Neural progenitor cell (in vitro differentiated cells): ENCODE measurements around the gene TMEM154. TPM values are rescaled to one million over a fixed set of nuclear protein-coding genes. Genes with fewer than 3 reads are reported as not detected.

Experiments used
- DNase-seq: peaks from one replicate; pipeline ENCODE4 v3.0.0-alpha.2; 2016; ENCODE audit warnings: low spot score
- H2AFZ ChIP-seq: fragments of 200-600 bp; sonication (generic); replicated peaks from 2 replicates; pipeline ENCODE4 v1.6.1; 2016; ENCODE audit warnings: antibody characterized with exemption
- H3F3A ChIP-seq: fragments of 200-600 bp; sonication (generic); 2 replicates; pipeline ENCODE4 v1.6.1; 2016; ENCODE audit warnings: antibody characterized with exemption, low read depth
- H3K27ac ChIP-seq: fragments of 200-600 bp; sonication (generic); 2 replicates; pipeline ENCODE4 v1.5.1; 2016; ENCODE audit warnings: mild to moderate bottlenecking
- H3K27me3 ChIP-seq: fragments of 200-600 bp; sonication (generic); 2 replicates; pipeline ENCODE4 v1.6.1; 2016; ENCODE audit warnings: mild to moderate bottlenecking, moderate library complexity
- H3K36me3 ChIP-seq: fragments of 200-600 bp; sonication (generic); 2 replicates; pipeline ENCODE4 v1.5.1; 2016
- H3K4me1 ChIP-seq: fragments of 200-600 bp; sonication (generic); 2 replicates; pipeline ENCODE4 v1.6.1; 2016; ENCODE audit warnings: mixed run types
- H3K4me2 ChIP-seq: fragments of 200-600 bp; sonication (generic); 2 replicates; pipeline ENCODE4 v1.6.1; 2016
- H3K4me3 ChIP-seq: fragments of 200-600 bp; sonication (generic); 2 replicates; pipeline ENCODE4 v1.5.1; 2016
- H3K79me2 ChIP-seq: fragments of 200-600 bp; sonication (generic); 2 replicates; pipeline ENCODE4 v1.6.1; 2016; ENCODE audit warnings: low read depth
- H3K9ac ChIP-seq: fragments of 200-600 bp; sonication (generic); 2 replicates; pipeline ENCODE4 v1.6.1; 2016
- H3K9me3 ChIP-seq: fragments of 200-600 bp; sonication (generic); 2 replicates; pipeline ENCODE4 v1.5.1; 2016; ENCODE audit warnings: low read depth
- H4K20me1 ChIP-seq: fragments of 200-600 bp; sonication (generic); 2 replicates; pipeline ENCODE4 v1.6.1; 2016; ENCODE audit warnings: low read depth
- H3K27ac Mint-ChIP-seq: 3 replicates; pipeline ENCODE4 v1.8.0; 2021; ENCODE audit warnings: mixed read lengths
- H3K27me3 Mint-ChIP-seq: 2 replicates; pipeline ENCODE4 v1.8.0; 2022; ENCODE audit warnings: low read depth, mild to moderate bottlenecking, inconsistent platforms, moderate library complexity, mixed read lengths; ENCODE audit not compliant: insufficient read depth
- H3K36me3 Mint-ChIP-seq: 3 replicates; pipeline ENCODE4 v1.8.0; 2021; ENCODE audit warnings: mixed read lengths
- H3K4me1 Mint-ChIP-seq: 3 replicates; pipeline ENCODE4 v1.8.0; 2021; ENCODE audit warnings: mixed read lengths
- H3K4me3 Mint-ChIP-seq: 3 replicates; pipeline ENCODE4 v1.8.0; 2021; ENCODE audit warnings: mild to moderate bottlenecking, moderate library complexity, mixed read lengths
- H3K9me3 Mint-ChIP-seq: 3 replicates; pipeline ENCODE4 v1.8.0; 2020; ENCODE audit warnings: mixed read lengths
- EZH2 ChIP-seq: fragments of 200-600 bp; sonication (generic); IDR thresholded peaks from 2 replicates; pipeline ENCODE4 v1.6.1; 2017; ENCODE audit warnings: antibody characterized with exemption, mild to moderate bottlenecking, moderate library complexity
- EZH2phosphoT487 ChIP-seq: fragments of 200-600 bp; sonication (generic); IDR thresholded peaks from 2 replicates; pipeline ENCODE4 v1.6.1; 2017; ENCODE audit warnings: antibody characterized with exemption
- total RNA-seq: library from RNA; depleted of rRNA; stranded (reverse); fragments of >200 nt; gene quantifications from 2 replicates; pipeline ENCODE4 v1.2.3, GENCODE V29; 2015; ENCODE audit warnings: low replicate concordance
- TF ChIP-seq, protein P1 (sequence below): fragments of 200-600 bp; sonication (generic); IDR thresholded peaks from 2 replicates; pipeline ENCODE4 v1.5.1; 2017; ENCODE audit warnings: antibody characterized with exemption, mild to moderate bottlenecking

The TMEM154 gene
- total RNA-seq, 1 donor from 2014 or later = 3.0 TPM

DNA sequence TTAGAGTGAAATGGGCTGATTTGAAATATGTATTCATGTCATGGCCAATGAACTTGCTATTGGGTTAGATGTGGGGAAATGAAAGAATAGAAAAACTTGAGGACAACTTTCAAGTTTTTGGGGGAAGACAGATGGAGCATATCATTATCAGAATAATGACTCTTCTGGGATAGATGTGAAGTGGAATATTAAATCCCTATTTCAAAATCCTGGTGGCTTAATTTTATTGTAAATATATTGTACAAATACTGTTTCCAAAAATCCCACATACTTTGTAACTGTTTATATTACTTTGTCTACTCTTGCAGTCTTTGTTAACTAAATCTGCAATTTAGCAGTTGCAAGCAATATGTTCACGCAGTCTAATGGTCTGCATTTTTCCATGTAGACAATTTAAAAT lies 108.0 kb downstream of the TMEM154 start:
- Histone ChIP-seq H3K79me2 (no peaks in the 10 kb centered on the region), H3K4me2 (no peak overlapping the region), H3K27ac (no peak overlapping the region), H3K36me3 (no peaks in the 10 kb centered on the region), H2AFZ (no peak overlapping the region), H3K9me3 (no peaks in the 10 kb centered on the region), H3K4me3 (no peak overlapping the region), H3K4me1 (no peaks in the 10 kb centered on the region), H3F3A (no peaks in the 10 kb centered on the region), H3K27me3 (no peaks in the 10 kb centered on the region), H3K9ac (no peak overlapping the region), H4K20me1 (no peaks in the 10 kb centered on the region)
- TF ChIP-seq EZH2phosphoT487 (no peak), EZH2 (no peak)
- TF ChIP-seq, protein P1, sequence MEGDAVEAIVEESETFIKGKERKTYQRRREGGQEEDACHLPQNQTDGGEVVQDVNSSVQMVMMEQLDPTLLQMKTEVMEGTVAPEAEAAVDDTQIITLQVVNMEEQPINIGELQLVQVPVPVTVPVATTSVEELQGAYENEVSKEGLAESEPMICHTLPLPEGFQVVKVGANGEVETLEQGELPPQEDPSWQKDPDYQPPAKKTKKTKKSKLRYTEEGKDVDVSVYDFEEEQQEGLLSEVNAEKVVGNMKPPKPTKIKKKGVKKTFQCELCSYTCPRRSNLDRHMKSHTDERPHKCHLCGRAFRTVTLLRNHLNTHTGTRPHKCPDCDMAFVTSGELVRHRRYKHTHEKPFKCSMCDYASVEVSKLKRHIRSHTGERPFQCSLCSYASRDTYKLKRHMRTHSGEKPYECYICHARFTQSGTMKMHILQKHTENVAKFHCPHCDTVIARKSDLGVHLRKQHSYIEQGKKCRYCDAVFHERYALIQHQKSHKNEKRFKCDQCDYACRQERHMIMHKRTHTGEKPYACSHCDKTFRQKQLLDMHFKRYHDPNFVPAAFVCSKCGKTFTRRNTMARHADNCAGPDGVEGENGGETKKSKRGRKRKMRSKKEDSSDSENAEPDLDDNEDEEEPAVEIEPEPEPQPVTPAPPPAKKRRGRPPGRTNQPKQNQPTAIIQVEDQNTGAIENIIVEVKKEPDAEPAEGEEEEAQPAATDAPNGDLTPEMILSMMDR = no peak
- Mint-ChIP-seq H3K9me3 (no peaks in the 10 kb centered on the region), H3K27ac (no peak overlapping the region), H3K27me3 (peaks cover 2% of the 10 kb centered on the region), H3K36me3 (no peaks in the 10 kb centered on the region), H3K4me1 (no peaks in the 10 kb centered on the region), H3K4me3 (no peak overlapping the region)
- no peak for DNase-seq

GRCh38 chr4:152571296-152571695 lies 108.5 kb downstream of the TMEM154 start:
- Histone ChIP-seq H3K27ac (no peak overlapping the region), H3K36me3 (no peaks in the 10 kb centered on the region), H3K27me3 (no peaks in the 10 kb centered on the region), H3K79me2 (no peaks in the 10 kb centered on the region), H4K20me1 (no peaks in the 10 kb centered on the region), H2AFZ (no peak overlapping the region), H3F3A (no peaks in the 10 kb centered on the region), H3K4me1 (no peaks in the 10 kb centered on the region), H3K4me3 (no peak overlapping the region), H3K9me3 (no peaks in the 10 kb centered on the region), H3K9ac (no peak overlapping the region), H3K4me2 (no peak overlapping the region)
- H3K27ac Mint-ChIP-seq = no peak overlapping the region
- H3K36me3 Mint-ChIP-seq = no peaks in the 10 kb centered on the region
- no peaks in the 10 kb centered on the region for H3K9me3 Mint-ChIP-seq
- no peak overlapping the region for H3K4me3 Mint-ChIP-seq
- no peaks in the 10 kb centered on the region for H3K4me1 Mint-ChIP-seq
- H3K27me3 Mint-ChIP-seq = peaks cover 2% of the 10 kb centered on the region
- DNase-seq = no peak
- TF ChIP-seq EZH2 (no peak), EZH2phosphoT487 (no peak)
- TF ChIP-seq, protein P1 = no peak

Other genes starting within 250 kb of the TMEM154 start
- 43.9 TPM in 2 replicates for gene FBXW7, start 143.9 kb downstream of the TMEM154 start, total RNA-seq
- gene TIGD4, start 99.7 kb upstream of the TMEM154 start, total RNA-seq = 3.6 and 4.1 TPM in 2 replicates
- 46.1 and 68.0 TPM in 2 replicates for gene ARFIP1, start 100.0 kb upstream of the TMEM154 start, total RNA-seq